Liver (tissue), 9 donors: ENCODE results near the gene SAMD4A. TPM values are rescaled to one million over a fixed set of nuclear protein-coding genes. Genes with fewer than 3 reads are reported as not detected.

Source experiments
- DNase-seq: peaks from one replicate; pipeline ENCODE4 v3.0.0-alpha.2; 2017; ENCODE audit warnings: low spot score
- H3K27ac ChIP-seq, 2 donors: one replicate each; pipeline ENCODE4 v1.7.0; 2013; ENCODE audit warnings: inconsistent platforms in 2 of 2, low read length in 2 of 2, control low read depth in 1 of 2, low read depth in 1 of 2, mild to moderate bottlenecking in 1 of 2
- H3K27me3 ChIP-seq, 4 donors: one replicate each; pipeline versions ENCODE4 v1.6.1 to v1.7.0; 2013; ENCODE audit warnings: low read length in 3 of 4, inconsistent platforms in 1 of 4, mild to moderate bottlenecking in 1 of 4, moderate library complexity in 1 of 4; ENCODE audit not compliant: control insufficient read depth in 4 of 4, insufficient read depth in 4 of 4
- H3K36me3 ChIP-seq, 4 donors: one replicate each; pipeline versions ENCODE4 v1.6.1 to v1.7.0; 2013; ENCODE audit warnings: low read length in 3 of 4, mild to moderate bottlenecking in 3 of 4, low read depth in 1 of 4, moderate library complexity in 1 of 4; ENCODE audit not compliant: control insufficient read depth in 4 of 4, insufficient read depth in 3 of 4
- H3K4me1 ChIP-seq, 4 donors: one replicate each; pipeline versions ENCODE4 v1.6.1 to v1.7.0; 2013; ENCODE audit warnings: low read length in 3 of 4, mild to moderate bottlenecking in 3 of 4, moderate library complexity in 1 of 4; ENCODE audit not compliant: control insufficient read depth in 4 of 4, insufficient read depth in 4 of 4
- H3K4me3 ChIP-seq, 3 donors: one replicate each; pipeline versions ENCODE4 v1.6.1 to v1.7.0; 2013; ENCODE audit warnings: low read length in 3 of 3, control low read depth in 1 of 3, low read depth in 1 of 3, mild to moderate bottlenecking in 1 of 3
- H3K9ac ChIP-seq, 2 donors: one replicate each; pipeline ENCODE4 v1.7.0; 2013; ENCODE audit warnings: low read length in 2 of 2, mild to moderate bottlenecking in 2 of 2, moderate library complexity in 2 of 2, control low read depth in 1 of 2, low read depth in 1 of 2
- H3K9me3 ChIP-seq, 4 donors: one replicate each; pipeline versions ENCODE4 v1.6.1 to v1.7.0; 2013; ENCODE audit warnings: low read length in 3 of 4; ENCODE audit not compliant: control insufficient read depth in 4 of 4
- EGR1 ChIP-seq, 2 donors: IDR thresholded peaks; 2 replicates each; pipeline ENCODE4 v1.6.1; 2016 to 2018; ENCODE audit warnings: antibody characterized with exemption in 2 of 2, low read depth in 2 of 2
- FOXA1 ChIP-seq: IDR thresholded peaks from 2 replicates; pipeline ENCODE4 v1.6.1; 2016; ENCODE audit warnings: antibody characterized with exemption
- FOXA2 ChIP-seq: IDR thresholded peaks from 2 replicates; pipeline ENCODE4 v1.6.1; 2016; ENCODE audit warnings: antibody characterized with exemption
- GABPA ChIP-seq, 2 donors: IDR thresholded peaks in 1 of 2; conservative IDR thresholded peaks in 1 of 2; 2 replicates each; pipeline ENCODE4 v1.6.1; 2016; ENCODE audit warnings: antibody characterized with exemption in 2 of 2, mild to moderate bottlenecking in 1 of 2, moderate library complexity in 1 of 2
- HNF4A ChIP-seq, 2 donors: conservative IDR thresholded peaks; 2 replicates each; pipeline ENCODE4 v1.6.1; 2016; ENCODE audit warnings: antibody characterized with exemption in 2 of 2, mild to moderate bottlenecking in 2 of 2
- HNF4G ChIP-seq: IDR thresholded peaks from 2 replicates; pipeline ENCODE4 v1.6.1; 2016; ENCODE audit warnings: antibody characterized with exemption
- JUND ChIP-seq, 2 donors: IDR thresholded peaks; 2 replicates each; pipeline ENCODE4 v1.6.1; 2016; ENCODE audit warnings: antibody characterized with exemption in 2 of 2
- NR2F2 ChIP-seq: IDR thresholded peaks from 2 replicates; pipeline ENCODE4 v1.6.1; 2016; ENCODE audit warnings: antibody characterized with exemption
- RAD21 ChIP-seq, 2 donors: IDR thresholded peaks; 2 replicates each; pipeline ENCODE4 v1.6.1; 2016; ENCODE audit warnings: antibody characterized with exemption in 2 of 2, mild to moderate bottlenecking in 2 of 2
- RXRA ChIP-seq, 2 donors: IDR thresholded peaks; 2 replicates each; pipeline ENCODE4 v1.6.1; 2017 to 2018; ENCODE audit warnings: antibody characterized with exemption in 2 of 2, mild to moderate bottlenecking in 1 of 2
- SP1 ChIP-seq: IDR thresholded peaks from 2 replicates; pipeline ENCODE4 v1.6.1; 2018; ENCODE audit warnings: antibody characterized with exemption, mild to moderate bottlenecking
- TAF1 ChIP-seq: conservative IDR thresholded peaks from 2 replicates; pipeline ENCODE4 v1.6.1; 2016; ENCODE audit warnings: antibody characterized with exemption, mild to moderate bottlenecking
- YY1 ChIP-seq: IDR thresholded peaks from 2 replicates; pipeline ENCODE4 v1.6.1; 2016; ENCODE audit warnings: antibody characterized with exemption, mild to moderate bottlenecking
- WGBS: extraction: QIAGEN DNeasy Blood & Tissue Kit; methylation state at CpG from one replicate; pipeline ENCODE4 v1.1.7; 2013; 5-methylcytosine and 5-hydroxymethylcytosine counted together
- polyA plus RNA-seq, 2 donors: library from polyadenylated mRNA; stranded (reverse) in 1 of 2; unstranded in 1 of 2; fragments of 200-250 nt in 1 of 2; fragments of >200 nt in 1 of 2; fragmentation: Nextera tagmentation in 1 of 2; extraction: Ambion mirVana in 1 of 2; gene quantifications; one replicate each; pipeline versions ENCODE4 v1.2.1 to v1.2.3, GENCODE V29; 2013 to 2015
- total RNA-seq, 2 donors: library from RNA; depleted of rRNA; stranded (reverse); fragments of >200 nt; gene quantifications; one replicate each; pipeline ENCODE4 v1.2.3, GENCODE V29; 2014
- TF ChIP-seq, protein P1 (sequence below): fragments of 150-350 bp; IDR thresholded peaks from 2 replicates; pipeline ENCODE4 v1.5.1; 2017; ENCODE audit warnings: improper control_type of control experiment, low read depth, low read length; ENCODE audit not compliant: missing input control
- TF ChIP-seq, protein P2 (sequence below): IDR thresholded peaks from 2 replicates; pipeline ENCODE4 v1.6.1; 2016; ENCODE audit warnings: antibody characterized with exemption, mild to moderate bottlenecking
- TF ChIP-seq, protein P3 (sequence below): IDR thresholded peaks from 2 replicates; pipeline ENCODE4 v1.6.1; 2016; ENCODE audit warnings: antibody characterized with exemption
- TF ChIP-seq, protein P4 (sequence below): IDR thresholded peaks from 2 replicates; pipeline ENCODE4 v1.6.1; 2016; ENCODE audit warnings: antibody characterized with exemption
- TF ChIP-seq, protein P5 (sequence below): IDR thresholded peaks from 2 replicates; pipeline ENCODE4 v1.6.1; 2016; ENCODE audit warnings: antibody characterized with exemption
- donor health status: healthy.
- donor health status: healthy.
- donor health status: healthy.
- donor health status: healthy.
- donor health status: healthy.

SAMD4A gene
- total and polyA plus RNA-seq, 4 donors: 4.3 to 17.8 (median 8.1) TPM

DNA sequence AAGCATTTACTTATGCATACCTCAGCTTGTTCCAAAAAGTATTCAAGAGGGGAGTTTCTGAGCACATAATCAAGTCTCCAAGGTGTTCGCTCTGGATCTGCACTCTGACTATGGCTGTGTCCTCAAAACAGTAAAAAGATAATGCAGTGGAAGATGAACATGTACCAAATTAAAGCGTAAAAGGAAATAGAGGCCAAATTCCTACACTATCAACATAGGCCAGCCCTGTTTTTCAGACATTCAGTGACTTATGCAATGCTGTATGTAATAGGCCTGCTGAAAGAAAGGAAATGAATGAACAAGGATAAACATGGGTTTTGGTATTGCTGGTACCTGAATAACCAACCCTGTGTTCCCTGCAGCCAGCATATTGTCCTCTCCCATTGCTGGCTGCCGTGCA, 115.7 kb downstream of the SAMD4A start:
- Histone ChIP-seq H3K27ac (no peak overlapping the region), H3K27me3 (no peaks in the 10 kb centered on the region), H3K4me1 (peaks cover 0 to 5% (median under 1%) of the 10 kb centered on the region in 4 donors), H3K9ac (no peak overlapping the region), H3K9me3 (no peaks in the 10 kb centered on the region), H3K4me3 (no peak overlapping the region), H3K36me3 (no peaks in the 10 kb centered on the region)
- TF ChIP-seq HNF4G: no peak
- no peak for TF ChIP-seq NR2F2
- TF ChIP-seq HNF4A (conservative IDR thresholded peaks at IDR 0.05): no peak
- no peak for TF ChIP-seq YY1
- no peak for TF ChIP-seq RAD21 (IDR thresholded peaks at IDR 0.05)
- no peak for TF ChIP-seq EGR1 (IDR thresholded peaks at IDR 0.05; ENCODE audit: low read depth in 2 of 2)
- no peak for TF ChIP-seq RXRA (IDR thresholded peaks at IDR 0.05)
- no peak for TF ChIP-seq JUND (IDR thresholded peaks at IDR 0.05)
- TF ChIP-seq SP1: no peak
- no peak for TF ChIP-seq FOXA2
- TF ChIP-seq FOXA1: no peak
- TF ChIP-seq, protein P1, sequence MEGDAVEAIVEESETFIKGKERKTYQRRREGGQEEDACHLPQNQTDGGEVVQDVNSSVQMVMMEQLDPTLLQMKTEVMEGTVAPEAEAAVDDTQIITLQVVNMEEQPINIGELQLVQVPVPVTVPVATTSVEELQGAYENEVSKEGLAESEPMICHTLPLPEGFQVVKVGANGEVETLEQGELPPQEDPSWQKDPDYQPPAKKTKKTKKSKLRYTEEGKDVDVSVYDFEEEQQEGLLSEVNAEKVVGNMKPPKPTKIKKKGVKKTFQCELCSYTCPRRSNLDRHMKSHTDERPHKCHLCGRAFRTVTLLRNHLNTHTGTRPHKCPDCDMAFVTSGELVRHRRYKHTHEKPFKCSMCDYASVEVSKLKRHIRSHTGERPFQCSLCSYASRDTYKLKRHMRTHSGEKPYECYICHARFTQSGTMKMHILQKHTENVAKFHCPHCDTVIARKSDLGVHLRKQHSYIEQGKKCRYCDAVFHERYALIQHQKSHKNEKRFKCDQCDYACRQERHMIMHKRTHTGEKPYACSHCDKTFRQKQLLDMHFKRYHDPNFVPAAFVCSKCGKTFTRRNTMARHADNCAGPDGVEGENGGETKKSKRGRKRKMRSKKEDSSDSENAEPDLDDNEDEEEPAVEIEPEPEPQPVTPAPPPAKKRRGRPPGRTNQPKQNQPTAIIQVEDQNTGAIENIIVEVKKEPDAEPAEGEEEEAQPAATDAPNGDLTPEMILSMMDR: no peak
- no peak for TF ChIP-seq TAF1
- TF ChIP-seq, protein P2, sequence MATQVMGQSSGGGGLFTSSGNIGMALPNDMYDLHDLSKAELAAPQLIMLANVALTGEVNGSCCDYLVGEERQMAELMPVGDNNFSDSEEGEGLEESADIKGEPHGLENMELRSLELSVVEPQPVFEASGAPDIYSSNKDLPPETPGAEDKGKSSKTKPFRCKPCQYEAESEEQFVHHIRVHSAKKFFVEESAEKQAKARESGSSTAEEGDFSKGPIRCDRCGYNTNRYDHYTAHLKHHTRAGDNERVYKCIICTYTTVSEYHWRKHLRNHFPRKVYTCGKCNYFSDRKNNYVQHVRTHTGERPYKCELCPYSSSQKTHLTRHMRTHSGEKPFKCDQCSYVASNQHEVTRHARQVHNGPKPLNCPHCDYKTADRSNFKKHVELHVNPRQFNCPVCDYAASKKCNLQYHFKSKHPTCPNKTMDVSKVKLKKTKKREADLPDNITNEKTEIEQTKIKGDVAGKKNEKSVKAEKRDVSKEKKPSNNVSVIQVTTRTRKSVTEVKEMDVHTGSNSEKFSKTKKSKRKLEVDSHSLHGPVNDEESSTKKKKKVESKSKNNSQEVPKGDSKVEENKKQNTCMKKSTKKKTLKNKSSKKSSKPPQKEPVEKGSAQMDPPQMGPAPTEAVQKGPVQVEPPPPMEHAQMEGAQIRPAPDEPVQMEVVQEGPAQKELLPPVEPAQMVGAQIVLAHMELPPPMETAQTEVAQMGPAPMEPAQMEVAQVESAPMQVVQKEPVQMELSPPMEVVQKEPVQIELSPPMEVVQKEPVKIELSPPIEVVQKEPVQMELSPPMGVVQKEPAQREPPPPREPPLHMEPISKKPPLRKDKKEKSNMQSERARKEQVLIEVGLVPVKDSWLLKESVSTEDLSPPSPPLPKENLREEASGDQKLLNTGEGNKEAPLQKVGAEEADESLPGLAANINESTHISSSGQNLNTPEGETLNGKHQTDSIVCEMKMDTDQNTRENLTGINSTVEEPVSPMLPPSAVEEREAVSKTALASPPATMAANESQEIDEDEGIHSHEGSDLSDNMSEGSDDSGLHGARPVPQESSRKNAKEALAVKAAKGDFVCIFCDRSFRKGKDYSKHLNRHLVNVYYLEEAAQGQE: no peak
- TF ChIP-seq, protein P3, sequence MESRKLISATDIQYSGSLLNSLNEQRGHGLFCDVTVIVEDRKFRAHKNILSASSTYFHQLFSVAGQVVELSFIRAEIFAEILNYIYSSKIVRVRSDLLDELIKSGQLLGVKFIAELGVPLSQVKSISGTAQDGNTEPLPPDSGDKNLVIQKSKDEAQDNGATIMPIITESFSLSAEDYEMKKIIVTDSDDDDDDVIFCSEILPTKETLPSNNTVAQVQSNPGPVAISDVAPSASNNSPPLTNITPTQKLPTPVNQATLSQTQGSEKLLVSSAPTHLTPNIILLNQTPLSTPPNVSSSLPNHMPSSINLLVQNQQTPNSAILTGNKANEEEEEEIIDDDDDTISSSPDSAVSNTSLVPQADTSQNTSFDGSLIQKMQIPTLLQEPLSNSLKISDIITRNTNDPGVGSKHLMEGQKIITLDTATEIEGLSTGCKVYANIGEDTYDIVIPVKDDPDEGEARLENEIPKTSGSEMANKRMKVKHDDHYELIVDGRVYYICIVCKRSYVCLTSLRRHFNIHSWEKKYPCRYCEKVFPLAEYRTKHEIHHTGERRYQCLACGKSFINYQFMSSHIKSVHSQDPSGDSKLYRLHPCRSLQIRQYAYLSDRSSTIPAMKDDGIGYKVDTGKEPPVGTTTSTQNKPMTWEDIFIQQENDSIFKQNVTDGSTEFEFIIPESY: no peak
- TF ChIP-seq GABPA (IDR thresholded peaks at IDR 0.05 in 1 of 2, conservative IDR thresholded peaks at IDR 0.05 in 1 of 2): no peak
- TF ChIP-seq, protein P4, sequence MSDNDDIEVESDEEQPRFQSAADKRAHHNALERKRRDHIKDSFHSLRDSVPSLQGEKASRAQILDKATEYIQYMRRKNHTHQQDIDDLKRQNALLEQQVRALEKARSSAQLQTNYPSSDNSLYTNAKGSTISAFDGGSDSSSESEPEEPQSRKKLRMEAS: no peak
- TF ChIP-seq, protein P5, sequence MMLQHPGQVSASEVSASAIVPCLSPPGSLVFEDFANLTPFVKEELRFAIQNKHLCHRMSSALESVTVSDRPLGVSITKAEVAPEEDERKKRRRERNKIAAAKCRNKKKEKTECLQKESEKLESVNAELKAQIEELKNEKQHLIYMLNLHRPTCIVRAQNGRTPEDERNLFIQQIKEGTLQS: no peak
- 90% methylated on average over 3 of the region's 3 CpGs for WGBS
- no peak for DNase-seq
